Ovary (tissue), 3 donors: ENCODE data around the gene SETX.

ENCODE experiments used
- CTCF ChIP-seq, 3 donors: fragments of 450-650 bp in 2 of 3; fragments of 200-600 bp in 1 of 3; IDR thresholded peaks; one replicate each; pipeline versions ENCODE4 v1.5.1 to v1.8.0; 2016 to 2022; ENCODE audit warnings: antibody characterized with exemption in 3 of 3, mild to moderate bottlenecking in 1 of 3
- EP300 ChIP-seq: sonication (generic); formaldehyde crosslinking; IDR thresholded peaks from one replicate; pipeline ENCODE4 v1.6.1; 2017; ENCODE audit warnings: antibody characterized with exemption
- POLR2A ChIP-seq: fragments of 450-650 bp; IDR thresholded peaks from one replicate; pipeline ENCODE4 v1.6.1; 2017; ENCODE audit warnings: antibody characterized with exemption, mild to moderate bottlenecking, moderate library complexity
- donor health status: DM: no; HTN: no; CAD: no.

GRCh38 chr9:132232522-132232921 is 122.3 kb downstream of the SETX start:
- TF ChIP-seq CTCF (IDR thresholded peaks at IDR 0.05) = no peak
- no peak for TF ChIP-seq EP300
- no peak for TF ChIP-seq POLR2A
